OCI-LY1 (cell line): ENCODE measurements around the gene ICAM5.

ENCODE experiments used
- H2AFZ ChIP-seq: fragments of 200-600 bp; sonication (generic), shearing (Covaris generic); 2 replicates; pipeline ENCODE4 v1.6.0; 2014; ENCODE audit warnings: antibody characterized with exemption, mild to moderate bottlenecking, low read length
- H3F3A ChIP-seq: fragments of 200-600 bp; sonication (generic), shearing (Covaris generic); 2 replicates; pipeline ENCODE4 v1.6.0; 2014; ENCODE audit warnings: mild to moderate bottlenecking, antibody characterized with exemption, low read length, moderate library complexity; ENCODE audit not compliant: insufficient read depth
- H3K27ac ChIP-seq: fragments of 200-600 bp; sonication (generic); 2 replicates; pipeline ENCODE4 v1.5.1; 2014; ENCODE audit warnings: low read length, mixed run types, mild to moderate bottlenecking, low read depth; ENCODE audit not compliant: poor library complexity, severe bottlenecking
- H3K27me3 ChIP-seq: fragments of 200-600 bp; sonication (generic); 2 replicates; pipeline ENCODE4 v1.6.0; 2014; ENCODE audit warnings: antibody characterized with exemption, mild to moderate bottlenecking, low read length, moderate library complexity; ENCODE audit not compliant: insufficient read depth
- H3K36me3 ChIP-seq: fragments of 200-600 bp; sonication (generic); 2 replicates; pipeline ENCODE4 v1.6.1; 2014; ENCODE audit warnings: mild to moderate bottlenecking, antibody characterized with exemption, low read length, moderate library complexity, mixed read lengths; ENCODE audit not compliant: insufficient read depth
- H3K4me1 ChIP-seq: fragments of 200-600 bp; sonication (generic); 2 replicates; pipeline ENCODE4 v1.5.1; 2014; ENCODE audit warnings: mild to moderate bottlenecking, low read length, moderate library complexity; ENCODE audit not compliant: insufficient read depth, severe bottlenecking
- H3K4me2 ChIP-seq: fragments of 200-600 bp; sonication (generic), shearing (Covaris generic); 2 replicates; pipeline ENCODE4 v1.6.1; 2014; ENCODE audit warnings: low read length
- H3K4me3 ChIP-seq: fragments of 200-600 bp; sonication (generic); 2 replicates; pipeline ENCODE4 v1.5.1; 2014; ENCODE audit warnings: low read length, low read depth, mild to moderate bottlenecking, mixed read lengths; ENCODE audit not compliant: poor library complexity, severe bottlenecking
- H3K79me2 ChIP-seq: fragments of 200-600 bp; shearing (Covaris generic); 2 replicates; pipeline ENCODE4 v1.6.1; 2016; ENCODE audit warnings: mixed run types, low read length, mixed read lengths; ENCODE audit not compliant: insufficient read depth
- H3K9ac ChIP-seq: fragments of 200-600 bp; sonication (generic), shearing (Covaris generic); 2 replicates; pipeline ENCODE4 v1.6.1; 2014; ENCODE audit warnings: mild to moderate bottlenecking, low read length, mixed read lengths
- H3K9me2 ChIP-seq: fragments of 200-600 bp; sonication (generic), shearing (Covaris generic); 2 replicates; pipeline ENCODE4 v1.6.1; 2014; ENCODE audit warnings: low read depth, mild to moderate bottlenecking, low read length, mixed read lengths
- H3K9me3 ChIP-seq: fragments of 200-600 bp; shearing (Covaris generic); 2 replicates; pipeline ENCODE4 v1.6.1; 2014; ENCODE audit warnings: low read length, mixed read lengths
- H4K20me1 ChIP-seq: fragments of 200-600 bp; sonication (generic), shearing (Covaris generic); 2 replicates; pipeline ENCODE4 v1.6.0; 2016; ENCODE audit warnings: mild to moderate bottlenecking, low read length; ENCODE audit not compliant: insufficient read depth
- CTCF ChIP-seq: fragments of 200-600 bp; sonication (generic), shearing (Covaris generic); IDR thresholded peaks from 2 replicates; pipeline ENCODE4 v1.5.1; 2017; ENCODE audit warnings: mild to moderate bottlenecking, antibody characterized with exemption, low read length, moderate library complexity, mixed read lengths
- EZH2 ChIP-seq: fragments of 200-600 bp; sonication (generic), shearing (Covaris generic); IDR thresholded peaks from 2 replicates; pipeline ENCODE4 v1.8.0; 2017; ENCODE audit warnings: borderline replicate concordance, mixed run types, mild to moderate bottlenecking, antibody characterized with exemption, low read length, moderate library complexity, mixed read lengths

Gene ICAM5

GRCh38 chr19:10339380-10339960 lies 49.7 kb downstream of the ICAM5 start, which contains the start of gene ICAM3:
Gene ICAM3 (minus strand): TSS chr19:10339624. CDS start chr19:10339614, 10 bp downstream.
- peak within 1 kb of the TSS; percentile 68 for H3K9ac ChIP-seq
- H3K9me3 ChIP-seq: no peaks in the 10 kb centered on the region
- H3K9me2 ChIP-seq: no peaks in the 10 kb centered on the region
- no peaks in the 10 kb centered on the region; the same call in 1 of the 2 replicates for H3K36me3 ChIP-seq
- no peak within 1 kb of the TSS for H3K27ac ChIP-seq
- no peaks in the 10 kb centered on the region for H3F3A ChIP-seq
- H3K4me1 ChIP-seq: peaks cover 27% of the 10 kb centered on the region
- no peaks in the 10 kb centered on the region; the same call in 1 of the 2 replicates for H3K27me3 ChIP-seq
- peak within 1 kb of the TSS; percentile 63 for H3K4me3 ChIP-seq
- no peaks in the 10 kb centered on the region for H4K20me1 ChIP-seq
- H3K4me2 ChIP-seq: peak within 1 kb of the TSS; percentile 77
- H3K79me2 ChIP-seq: no peaks in the 10 kb centered on the region
- TF ChIP-seq CTCF: no peak
- H2AFZ ChIP-seq: peak within 1 kb of the TSS; percentile 22

GRCh38 chr19:10339977-10340376 lies 50.2 kb downstream of the ICAM5 start:
- H3F3A ChIP-seq: no peaks in the 10 kb centered on the region
- H3K9me2 ChIP-seq: no peaks in the 10 kb centered on the region
- no peaks in the 10 kb centered on the region; the same call in 1 of the 2 replicates for H3K27me3 ChIP-seq
- H3K27ac ChIP-seq: no peak overlapping the region
- peak overlapping the region; percentile 63 for H3K4me3 ChIP-seq
- H3K4me2 ChIP-seq: peak overlapping the region; percentile 77
- H2AFZ ChIP-seq: peak overlapping the region; percentile 22; the same call in 1 of the 2 replicates
- no peaks in the 10 kb centered on the region for H4K20me1 ChIP-seq
- H3K9ac ChIP-seq: peak overlapping the region; percentile 68; the same call in 1 of the 2 replicates
- no peaks in the 10 kb centered on the region for H3K79me2 ChIP-seq
- H3K36me3 ChIP-seq: no peaks in the 10 kb centered on the region; the same call in 1 of the 2 replicates
- H3K9me3 ChIP-seq: no peaks in the 10 kb centered on the region
- no peak for TF ChIP-seq CTCF
- no peak for TF ChIP-seq EZH2
- peaks cover 22% of the 10 kb centered on the region for H3K4me1 ChIP-seq

- no peaks in the 10 kb centered on the region for H3F3A ChIP-seq
- H3K4me1 ChIP-seq: peaks cover 16% of the 10 kb centered on the region
- no peak overlapping the region for H3K27ac ChIP-seq
- no peaks in the 10 kb centered on the region for H3K9me3 ChIP-seq
- H3K4me3 ChIP-seq: no peak overlapping the region
- H3K9ac ChIP-seq: no peak overlapping the region
- no peaks in the 10 kb centered on the region; the same call in 1 of the 2 replicates for H3K36me3 ChIP-seq
- TF ChIP-seq EZH2 (no peak), CTCF (no peak)
- H2AFZ ChIP-seq: no peak overlapping the region
- H4K20me1 ChIP-seq: no peaks in the 10 kb centered on the region
- no peak overlapping the region for H3K4me2 ChIP-seq
- no peaks in the 10 kb centered on the region; the same call in 1 of the 2 replicates for H3K27me3 ChIP-seq
- H3K9me2 ChIP-seq: no peaks in the 10 kb centered on the region
- H3K79me2 ChIP-seq: no peaks in the 10 kb centered on the region
These were observed 53.7 kb downstream of the ICAM5 start for GRCh38 chr19:10343495-10343894.
